Measurements from ENCODE around the gene ZNF367. TPM values are rescaled to one million over a fixed set of nuclear protein-coding genes. Genes with fewer than 3 reads are reported as not detected.

Gene ZNF367
- polyA plus RNA-seq, 1 donor from 2014 or later = 2.0 TPM

DNA sequence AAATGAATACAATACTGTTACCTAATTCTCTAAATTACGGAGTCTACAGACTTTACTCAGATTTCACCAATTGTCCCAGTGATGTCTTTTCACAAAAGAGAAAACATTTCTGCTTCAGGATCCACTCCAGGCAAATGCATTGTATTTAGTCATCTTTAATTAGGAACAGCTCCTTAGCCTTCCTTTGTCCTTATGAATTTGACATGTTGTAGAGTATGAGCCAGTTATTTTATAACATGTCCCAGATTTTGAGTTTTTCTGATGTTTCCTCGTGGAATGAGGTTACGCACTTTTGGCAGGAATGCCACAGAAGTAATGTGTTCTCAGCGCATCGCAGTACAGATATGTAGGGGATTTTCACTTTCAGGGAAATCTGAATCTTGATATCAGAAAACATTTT is 42.3 kb upstream of the ZNF367 start:
- no peaks in the 10 kb centered on the region for H4K20me1 ChIP-seq (ENCODE audit: insufficient read depth)
- no peak overlapping the region for H3K4me2 ChIP-seq (ENCODE audit: low read length)
- no peak for TF ChIP-seq EP300 (conservative IDR thresholded peaks at IDR 0.05; ENCODE audit: poor library complexity, severe bottlenecking)
- no peak for TF ChIP-seq RAD21 (conservative IDR thresholded peaks at IDR 0.05)

DNA sequence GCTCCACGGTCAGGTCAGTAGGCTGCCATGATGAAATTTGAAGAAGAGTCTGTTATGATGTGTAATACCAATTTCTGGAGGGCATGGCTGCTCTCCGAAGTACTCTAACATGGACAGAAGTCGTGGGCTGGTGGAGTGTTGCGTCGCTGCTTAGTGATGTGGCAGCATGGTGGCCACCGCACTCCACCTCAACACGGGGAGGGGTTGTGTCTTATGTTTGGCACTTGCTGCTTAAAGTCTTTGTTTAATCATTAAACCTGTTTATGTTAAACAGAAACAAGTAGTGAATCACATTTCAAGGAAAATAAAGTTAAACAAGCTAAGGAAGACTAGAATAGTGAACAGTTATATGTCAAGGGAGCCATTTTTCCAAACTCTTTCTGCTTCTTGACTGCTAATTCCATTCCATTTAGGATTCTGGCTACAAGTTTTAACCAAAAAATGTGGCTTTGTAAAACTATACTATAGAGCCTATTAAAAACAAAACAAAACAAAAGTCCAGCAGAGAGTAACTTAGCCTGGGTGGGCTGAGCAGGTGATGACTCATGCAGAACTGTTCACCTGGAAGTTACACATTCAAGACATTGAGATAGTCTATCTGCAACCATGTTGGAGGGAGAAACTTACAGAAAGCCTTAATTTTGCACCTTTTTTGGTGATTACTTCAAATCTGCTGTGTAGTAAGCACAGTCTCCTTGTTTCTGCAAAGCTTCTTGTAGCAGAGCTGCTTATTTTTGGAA is 41.3 kb upstream of the ZNF367 start:
- no peaks in the 10 kb centered on the region for H3K79me2 ChIP-seq (replicated peaks; ENCODE audit: insufficient read depth, low read length)
- TF ChIP-seq EP300 (conservative IDR thresholded peaks at IDR 0.05; ENCODE audit: poor library complexity, severe bottlenecking) (no peak), TAF1 (IDR thresholded peaks at IDR 0.05; ENCODE audit: low read depth) (no peak)

More for the DNA sequence above, 42.3 kb upstream of the ZNF367 start:
- H3K4me3 ChIP-seq (ENCODE audit: low read length) = no peak overlapping the region
- no peaks in the 10 kb centered on the region for H3K9me2 ChIP-seq (ENCODE audit: insufficient read depth, low read length)
- H3K36me3 ChIP-seq (ENCODE audit: insufficient read depth, low read length) = no peaks in the 10 kb centered on the region
- H3K27ac ChIP-seq (ENCODE audit: low read length) = no peak overlapping the region
- no peaks in the 10 kb centered on the region for H3F3A ChIP-seq (ENCODE audit: insufficient read depth, low read length, poor library complexity, severe bottlenecking)
- no peak overlapping the region for H3K9ac ChIP-seq (ENCODE audit: low read length)
- no peaks in the 10 kb centered on the region for H3K79me2 ChIP-seq (replicated peaks; ENCODE audit: insufficient read depth, low read length)
- H3K27me3 ChIP-seq (ENCODE audit: insufficient read depth, low read depth, low read length) = no peaks in the 10 kb centered on the region
- no peaks in the 10 kb centered on the region for H3K9me3 ChIP-seq (ENCODE audit: low read length)
- H2AFZ ChIP-seq (ENCODE audit: low read depth, low read length) = no peak overlapping the region

DNA sequence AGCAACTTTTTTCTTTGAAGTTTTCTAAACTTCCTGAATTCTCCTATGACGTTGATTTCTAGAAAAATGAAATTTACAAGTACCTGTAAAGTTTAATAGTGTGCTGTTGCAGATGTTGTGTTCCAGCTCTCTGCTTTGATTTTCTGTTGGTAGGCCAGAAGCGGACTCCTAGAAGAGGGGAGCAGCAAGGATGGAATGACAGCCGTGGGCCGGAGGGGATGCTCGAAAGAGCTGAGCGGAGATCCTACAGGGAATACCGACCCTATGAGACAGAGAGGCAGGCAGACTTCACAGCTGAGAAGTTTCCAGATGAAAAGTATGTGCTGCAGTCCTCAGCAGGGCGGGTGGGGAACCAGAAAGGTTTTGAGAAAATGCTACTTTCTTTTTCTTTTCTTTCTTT is 40.1 kb upstream of the ZNF367 start:
- Histone ChIP-seq H3K9me3 (ENCODE audit: low read length) (no peaks in the 10 kb centered on the region), H3K79me2 (replicated peaks; ENCODE audit: insufficient read depth, low read length) (no peaks in the 10 kb centered on the region), H3K27ac (ENCODE audit: low read length) (no peak overlapping the region), H3K9ac (ENCODE audit: low read length) (no peak overlapping the region), H2AFZ (ENCODE audit: low read depth, low read length) (no peak overlapping the region), H3F3A (ENCODE audit: insufficient read depth, low read length, poor library complexity, severe bottlenecking) (no peaks in the 10 kb centered on the region), H3K4me2 (ENCODE audit: low read length) (no peak overlapping the region), H3K9me2 (ENCODE audit: insufficient read depth, low read length) (no peaks in the 10 kb centered on the region), H3K4me3 (ENCODE audit: low read length) (no peak overlapping the region), H4K20me1 (ENCODE audit: insufficient read depth) (no peaks in the 10 kb centered on the region), H3K36me3 (ENCODE audit: insufficient read depth, low read length) (no peaks in the 10 kb centered on the region), H3K27me3 (ENCODE audit: insufficient read depth, low read depth, low read length) (no peaks in the 10 kb centered on the region)
- TF ChIP-seq TAF1 (IDR thresholded peaks at IDR 0.05; ENCODE audit: low read depth) = no peak

More for the DNA sequence above, 41.3 kb upstream of the ZNF367 start:
- Histone ChIP-seq H3K4me3 (ENCODE audit: low read length) (no peak overlapping the region), H2AFZ (ENCODE audit: low read depth, low read length) (no peak overlapping the region), H3K9me3 (ENCODE audit: low read length) (no peaks in the 10 kb centered on the region), H3K27me3 (ENCODE audit: insufficient read depth, low read depth, low read length) (no peaks in the 10 kb centered on the region), H3F3A (ENCODE audit: insufficient read depth, low read length, poor library complexity, severe bottlenecking) (no peaks in the 10 kb centered on the region), H3K9ac (ENCODE audit: low read length) (no peak overlapping the region), H3K4me2 (ENCODE audit: low read length) (no peak overlapping the region), H4K20me1 (ENCODE audit: insufficient read depth) (no peaks in the 10 kb centered on the region), H3K36me3 (ENCODE audit: insufficient read depth, low read length) (no peaks in the 10 kb centered on the region), H3K9me2 (ENCODE audit: insufficient read depth, low read length) (no peaks in the 10 kb centered on the region), H3K27ac (ENCODE audit: low read length) (no peak overlapping the region)

DNA sequence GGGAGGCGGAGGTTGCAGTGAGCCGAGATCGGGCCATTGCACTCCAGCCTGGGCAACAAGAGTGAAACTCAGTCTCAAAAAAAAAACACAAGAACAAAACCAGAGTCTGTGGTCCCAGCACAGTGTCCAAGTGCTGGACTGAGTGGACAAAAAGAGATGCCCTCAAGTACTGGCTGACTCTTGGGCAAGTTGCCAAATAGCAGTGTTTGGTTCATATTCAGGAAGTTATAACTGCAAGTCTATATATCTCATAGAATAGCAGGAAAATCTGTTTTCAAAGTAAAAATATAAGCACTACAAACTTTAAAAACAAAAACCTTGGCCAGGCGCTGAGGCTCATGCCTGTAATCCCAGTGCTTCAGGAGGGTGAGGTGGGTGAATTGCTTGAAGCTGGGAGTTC is 39.1 kb upstream of the ZNF367 start:
- Histone ChIP-seq H3K27ac (ENCODE audit: low read length) (no peak overlapping the region), H3K9me2 (ENCODE audit: insufficient read depth, low read length) (no peaks in the 10 kb centered on the region), H4K20me1 (ENCODE audit: insufficient read depth) (no peaks in the 10 kb centered on the region), H2AFZ (ENCODE audit: low read depth, low read length) (no peak overlapping the region), H3F3A (ENCODE audit: insufficient read depth, low read length, poor library complexity, severe bottlenecking) (no peaks in the 10 kb centered on the region), H3K36me3 (ENCODE audit: insufficient read depth, low read length) (no peaks in the 10 kb centered on the region), H3K9me3 (ENCODE audit: low read length) (no peaks in the 10 kb centered on the region), H3K27me3 (ENCODE audit: insufficient read depth, low read depth, low read length) (no peaks in the 10 kb centered on the region), H3K9ac (ENCODE audit: low read length) (no peak overlapping the region), H3K79me2 (replicated peaks; ENCODE audit: insufficient read depth, low read length) (peaks cover 4% of the 10 kb centered on the region), H3K4me2 (ENCODE audit: low read length) (no peak overlapping the region), H3K4me3 (ENCODE audit: low read length) (no peak overlapping the region)
- TF ChIP-seq POLR2AphosphoS5 (IDR thresholded peaks at IDR 0.05) (no peak), TAF1 (IDR thresholded peaks at IDR 0.05; ENCODE audit: low read depth) (no peak), RAD21 (conservative IDR thresholded peaks at IDR 0.05) (no peak)

DNA sequence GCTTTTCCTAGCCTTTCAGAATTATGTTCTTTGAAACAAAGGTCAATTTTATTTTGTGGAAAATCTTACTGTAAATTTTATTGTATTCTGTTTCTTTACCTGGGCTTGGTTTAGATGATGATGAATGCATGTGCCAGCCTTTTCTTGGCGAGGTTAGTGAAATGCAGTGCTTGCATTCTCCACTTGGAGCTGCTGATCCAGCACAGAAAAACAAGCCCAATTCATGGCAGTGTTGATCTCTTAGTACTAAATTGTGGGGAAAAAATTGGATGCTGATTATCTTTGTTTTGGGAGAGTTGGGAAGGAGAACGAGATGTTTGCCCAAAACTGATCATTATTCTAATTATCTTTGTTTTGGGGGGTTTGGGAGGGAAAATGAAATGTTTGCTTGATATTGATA is 35.5 kb upstream of the ZNF367 start:
- H3F3A ChIP-seq (ENCODE audit: insufficient read depth, low read length, poor library complexity, severe bottlenecking) = no peaks in the 10 kb centered on the region
- H3K9ac ChIP-seq (ENCODE audit: low read length) = no peak overlapping the region
- no peaks in the 10 kb centered on the region for H3K9me2 ChIP-seq (ENCODE audit: insufficient read depth, low read length)
- no peak overlapping the region for H2AFZ ChIP-seq (ENCODE audit: low read depth, low read length)
- H3K36me3 ChIP-seq (ENCODE audit: insufficient read depth, low read length) = no peaks in the 10 kb centered on the region
- H3K4me3 ChIP-seq (ENCODE audit: low read length) = no peak overlapping the region
- no peaks in the 10 kb centered on the region for H3K27me3 ChIP-seq (ENCODE audit: insufficient read depth, low read depth, low read length)
- H3K4me2 ChIP-seq (ENCODE audit: low read length) = no peak overlapping the region
- H4K20me1 ChIP-seq (ENCODE audit: insufficient read depth) = no peaks in the 10 kb centered on the region
- H3K79me2 ChIP-seq (replicated peaks; ENCODE audit: insufficient read depth, low read length) = peaks cover 7% of the 10 kb centered on the region
- H3K9me3 ChIP-seq (ENCODE audit: low read length) = no peaks in the 10 kb centered on the region
- H3K27ac ChIP-seq (ENCODE audit: low read length) = no peak overlapping the region
- TF ChIP-seq EZH2 (IDR thresholded peaks at IDR 0.05; ENCODE audit: borderline replicate concordance, insufficient read depth, low read length, poor library complexity, severe bottlenecking) = no peak
- TF ChIP-seq SMC3 (conservative IDR thresholded peaks at IDR 0.05; ENCODE audit: poor library complexity) = peak; percentile 59
- TF ChIP-seq, protein P1, sequence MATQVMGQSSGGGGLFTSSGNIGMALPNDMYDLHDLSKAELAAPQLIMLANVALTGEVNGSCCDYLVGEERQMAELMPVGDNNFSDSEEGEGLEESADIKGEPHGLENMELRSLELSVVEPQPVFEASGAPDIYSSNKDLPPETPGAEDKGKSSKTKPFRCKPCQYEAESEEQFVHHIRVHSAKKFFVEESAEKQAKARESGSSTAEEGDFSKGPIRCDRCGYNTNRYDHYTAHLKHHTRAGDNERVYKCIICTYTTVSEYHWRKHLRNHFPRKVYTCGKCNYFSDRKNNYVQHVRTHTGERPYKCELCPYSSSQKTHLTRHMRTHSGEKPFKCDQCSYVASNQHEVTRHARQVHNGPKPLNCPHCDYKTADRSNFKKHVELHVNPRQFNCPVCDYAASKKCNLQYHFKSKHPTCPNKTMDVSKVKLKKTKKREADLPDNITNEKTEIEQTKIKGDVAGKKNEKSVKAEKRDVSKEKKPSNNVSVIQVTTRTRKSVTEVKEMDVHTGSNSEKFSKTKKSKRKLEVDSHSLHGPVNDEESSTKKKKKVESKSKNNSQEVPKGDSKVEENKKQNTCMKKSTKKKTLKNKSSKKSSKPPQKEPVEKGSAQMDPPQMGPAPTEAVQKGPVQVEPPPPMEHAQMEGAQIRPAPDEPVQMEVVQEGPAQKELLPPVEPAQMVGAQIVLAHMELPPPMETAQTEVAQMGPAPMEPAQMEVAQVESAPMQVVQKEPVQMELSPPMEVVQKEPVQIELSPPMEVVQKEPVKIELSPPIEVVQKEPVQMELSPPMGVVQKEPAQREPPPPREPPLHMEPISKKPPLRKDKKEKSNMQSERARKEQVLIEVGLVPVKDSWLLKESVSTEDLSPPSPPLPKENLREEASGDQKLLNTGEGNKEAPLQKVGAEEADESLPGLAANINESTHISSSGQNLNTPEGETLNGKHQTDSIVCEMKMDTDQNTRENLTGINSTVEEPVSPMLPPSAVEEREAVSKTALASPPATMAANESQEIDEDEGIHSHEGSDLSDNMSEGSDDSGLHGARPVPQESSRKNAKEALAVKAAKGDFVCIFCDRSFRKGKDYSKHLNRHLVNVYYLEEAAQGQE (IDR thresholded peaks at IDR 0.05; ENCODE audit: borderline replicate concordance) = no peak
- peak; percentile 59 for TF ChIP-seq RAD21 (conservative IDR thresholded peaks at IDR 0.05)
- TF ChIP-seq, protein P2, sequence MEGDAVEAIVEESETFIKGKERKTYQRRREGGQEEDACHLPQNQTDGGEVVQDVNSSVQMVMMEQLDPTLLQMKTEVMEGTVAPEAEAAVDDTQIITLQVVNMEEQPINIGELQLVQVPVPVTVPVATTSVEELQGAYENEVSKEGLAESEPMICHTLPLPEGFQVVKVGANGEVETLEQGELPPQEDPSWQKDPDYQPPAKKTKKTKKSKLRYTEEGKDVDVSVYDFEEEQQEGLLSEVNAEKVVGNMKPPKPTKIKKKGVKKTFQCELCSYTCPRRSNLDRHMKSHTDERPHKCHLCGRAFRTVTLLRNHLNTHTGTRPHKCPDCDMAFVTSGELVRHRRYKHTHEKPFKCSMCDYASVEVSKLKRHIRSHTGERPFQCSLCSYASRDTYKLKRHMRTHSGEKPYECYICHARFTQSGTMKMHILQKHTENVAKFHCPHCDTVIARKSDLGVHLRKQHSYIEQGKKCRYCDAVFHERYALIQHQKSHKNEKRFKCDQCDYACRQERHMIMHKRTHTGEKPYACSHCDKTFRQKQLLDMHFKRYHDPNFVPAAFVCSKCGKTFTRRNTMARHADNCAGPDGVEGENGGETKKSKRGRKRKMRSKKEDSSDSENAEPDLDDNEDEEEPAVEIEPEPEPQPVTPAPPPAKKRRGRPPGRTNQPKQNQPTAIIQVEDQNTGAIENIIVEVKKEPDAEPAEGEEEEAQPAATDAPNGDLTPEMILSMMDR (IDR thresholded peaks at IDR 0.05; ENCODE audit: poor library complexity, severe bottlenecking) = peak; percentile 65
